ENCODE measurements around the gene LTF.

- TF ChIP-seq, protein P1, sequence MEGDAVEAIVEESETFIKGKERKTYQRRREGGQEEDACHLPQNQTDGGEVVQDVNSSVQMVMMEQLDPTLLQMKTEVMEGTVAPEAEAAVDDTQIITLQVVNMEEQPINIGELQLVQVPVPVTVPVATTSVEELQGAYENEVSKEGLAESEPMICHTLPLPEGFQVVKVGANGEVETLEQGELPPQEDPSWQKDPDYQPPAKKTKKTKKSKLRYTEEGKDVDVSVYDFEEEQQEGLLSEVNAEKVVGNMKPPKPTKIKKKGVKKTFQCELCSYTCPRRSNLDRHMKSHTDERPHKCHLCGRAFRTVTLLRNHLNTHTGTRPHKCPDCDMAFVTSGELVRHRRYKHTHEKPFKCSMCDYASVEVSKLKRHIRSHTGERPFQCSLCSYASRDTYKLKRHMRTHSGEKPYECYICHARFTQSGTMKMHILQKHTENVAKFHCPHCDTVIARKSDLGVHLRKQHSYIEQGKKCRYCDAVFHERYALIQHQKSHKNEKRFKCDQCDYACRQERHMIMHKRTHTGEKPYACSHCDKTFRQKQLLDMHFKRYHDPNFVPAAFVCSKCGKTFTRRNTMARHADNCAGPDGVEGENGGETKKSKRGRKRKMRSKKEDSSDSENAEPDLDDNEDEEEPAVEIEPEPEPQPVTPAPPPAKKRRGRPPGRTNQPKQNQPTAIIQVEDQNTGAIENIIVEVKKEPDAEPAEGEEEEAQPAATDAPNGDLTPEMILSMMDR (IDR thresholded peaks at IDR 0.05): no peak
- no peak for TF ChIP-seq EP300 (IDR thresholded peaks at IDR 0.05; ENCODE audit: low read depth)
- no peak for TF ChIP-seq POLR2A (IDR thresholded peaks at IDR 0.05)
These were observed 58.3 kb downstream of the LTF start for GRCh38 chr3:46406443-46406787.
